HepG2 (cell line): ENCODE results near the gene ITGA6. TPM values are rescaled to one million over a fixed set of nuclear protein-coding genes. Genes with fewer than 3 reads are reported as not detected.
A peak's percentile ranks its signal among the peaks of the same experiment; 100 is the strongest.

ENCODE experiments used
- AFF4 ChIP-seq: sonication (generic); formaldehyde crosslinking; IDR thresholded peaks from 2 replicates; pipeline ENCODE4 v1.4.0; 2020; ENCODE audit warnings: missing genetic modification reagents
- ESRRA ChIP-seq: sonication (generic); formaldehyde crosslinking; IDR thresholded peaks from 2 replicates; pipeline ENCODE4 v1.5.1; 2020; ENCODE audit warnings: mild to moderate bottlenecking, low read depth, missing genetic modification reagents
- EZH2 ChIP-seq: conservative IDR thresholded peaks from 2 replicates; pipeline ENCODE4 v1.6.1; 2012; ENCODE audit warnings: mild to moderate bottlenecking, low read depth, low read length, moderate library complexity
- GATA4 ChIP-seq: sonication (generic); IDR thresholded peaks from 2 replicates; pipeline ENCODE4 v1.6.1; 2016; ENCODE audit warnings: antibody characterized with exemption, low read depth, borderline replicate concordance
- GTF2F1 ChIP-seq: fragments of 150-350 bp; IDR thresholded peaks from 2 replicates; pipeline ENCODE4 v1.6.1; 2014; ENCODE audit warnings: low read length
- LBX2 ChIP-seq: sonication (generic); formaldehyde crosslinking; IDR thresholded peaks from 2 replicates; pipeline ENCODE4 v1.5.0; 2020; ENCODE audit warnings: missing genetic modification reagents, mild to moderate bottlenecking, borderline replicate concordance
- MAFG ChIP-seq: sonication (generic); formaldehyde crosslinking; IDR thresholded peaks from 2 replicates; pipeline ENCODE4 v1.5.1; 2020; ENCODE audit warnings: mild to moderate bottlenecking, missing genetic modification reagents
- NRL ChIP-seq: sonication (generic); formaldehyde crosslinking; IDR thresholded peaks from 2 replicates; pipeline ENCODE4 v1.5.0; 2020; ENCODE audit warnings: missing genetic modification reagents, mild to moderate bottlenecking, moderate library complexity, borderline replicate concordance
- PAWR ChIP-seq: sonication (generic); formaldehyde crosslinking; IDR thresholded peaks from 2 replicates; pipeline ENCODE4 v1.4.0; 2020; ENCODE audit warnings: missing genetic modification reagents, mild to moderate bottlenecking, borderline replicate concordance
- RBAK ChIP-seq: sonication (generic); formaldehyde crosslinking; IDR thresholded peaks from 2 replicates; pipeline ENCODE4 v1.5.1; 2020; ENCODE audit warnings: mild to moderate bottlenecking, missing genetic modification reagents
- SUZ12 ChIP-seq: fragments of 150-350 bp; IDR thresholded peaks from 2 replicates; pipeline ENCODE4 v1.6.1; 2014; ENCODE audit warnings: low read depth, low read length
- THRA ChIP-seq: sonication (generic); formaldehyde crosslinking; IDR thresholded peaks from 2 replicates; pipeline ENCODE4 v1.4.0; 2020; ENCODE audit warnings: missing genetic modification reagents, borderline replicate concordance
- U2AF2 ChIP-seq: fragments of 200-400 bp; formaldehyde crosslinking; IDR thresholded peaks from 2 replicates; pipeline ENCODE4 v1.6.1; 2017; ENCODE audit warnings: low read depth, mild to moderate bottlenecking, low read length
- ZFP1 ChIP-seq: IDR thresholded peaks from 2 replicates; pipeline ENCODE4 v1.6.1; 2016
- ZKSCAN8 ChIP-seq: IDR thresholded peaks from 2 replicates; pipeline ENCODE4 v1.6.1; 2016; ENCODE audit warnings: borderline replicate concordance, missing genetic modification reagents, missing compliant biosample characterization
- ZNF33B ChIP-seq: sonication (generic); formaldehyde crosslinking; IDR thresholded peaks from 2 replicates; pipeline ENCODE4 v1.5.1; 2020; ENCODE audit warnings: mild to moderate bottlenecking, missing genetic modification reagents
- ZNF451 ChIP-seq: sonication (generic); formaldehyde crosslinking; IDR thresholded peaks from 2 replicates; pipeline ENCODE4 v1.5.0; 2020; ENCODE audit warnings: mild to moderate bottlenecking, missing genetic modification reagents
- ZNF558 ChIP-seq: sonication (generic); formaldehyde crosslinking; IDR thresholded peaks from 2 replicates; pipeline ENCODE4 v1.9.0; 2022; ENCODE audit warnings: mild to moderate bottlenecking, missing genetic modification reagents, borderline replicate concordance
- ZNF678 ChIP-seq: sonication (generic); formaldehyde crosslinking; IDR thresholded peaks from 2 replicates; pipeline ENCODE4 v1.4.0; 2020; ENCODE audit warnings: mild to moderate bottlenecking, missing genetic modification reagents
- ZNF710 ChIP-seq: sonication (generic); formaldehyde crosslinking; IDR thresholded peaks from 2 replicates; pipeline ENCODE4 v1.5.0; 2020; ENCODE audit warnings: mild to moderate bottlenecking, missing genetic modification reagents, borderline replicate concordance
- ZNF790 ChIP-seq: sonication (generic); formaldehyde crosslinking; IDR thresholded peaks from 2 replicates; pipeline ENCODE4 v1.8.0; 2022; ENCODE audit warnings: missing genetic modification reagents, mild to moderate bottlenecking, borderline replicate concordance
- ZSCAN29 ChIP-seq: sonication (generic); formaldehyde crosslinking; conservative IDR thresholded peaks from 2 replicates; pipeline ENCODE4 v1.4.0; 2020; ENCODE audit warnings: mild to moderate bottlenecking, missing genetic modification reagents
- polyA plus RNA-seq, 8 experiments: library from polyadenylated mRNA; depleted of rRNA in 3 of 8; stranded (reverse) in 7 of 8; unstranded in 1 of 8; fragments of >200 nt; fragmentation: Illumina TruSeq in 4 of 8; extraction: Trizol in 4 of 8; gene quantifications; 2 replicates each; pipeline versions ENCODE4 v1.2.1 to v1.2.3, GENCODE V29; 2011 to 2016; ENCODE audit warnings: low read depth in 4 of 8, missing spikeins in 1 of 8, mixed read lengths in 1 of 8; ENCODE audit not compliant: insufficient read depth in 1 of 8
- total RNA-seq, 5 experiments: library from RNA; depleted of rRNA; stranded (reverse); fragments of >200 nt; fragmentation: Illumina TruSeq; extraction: Trizol; gene quantifications; 2 replicates each; pipeline ENCODE4 v1.2.3, GENCODE V29; 2016; ENCODE audit warnings: low read depth in 1 of 5

Gene ITGA6
- total and polyA plus RNA-seq, 2 of the 13 experiments (the other 11 are each of a cell fraction or from before 2014, with no cell fraction given): 24.0 to 92.5 TPM

GRCh38 chr2:172427990-172428831, 825 bp downstream of the ITGA6 start (continued):
- TF ChIP-seq AFF4 (CRISPR knock-in tag) (no peak), SUZ12 (no peak), U2AF2 (no peak), ZKSCAN8 (CRISPR knock-in tag) (no peak), ZSCAN29 (0 out of 2 replicates have a peak, but pooled peaks have one; percentile 50), EZH2 (no peak), ZNF33B (CRISPR knock-in tag) (no peak; the same call in 1 of the 2 replicates), LBX2 (CRISPR knock-in tag) (no peak), ZNF710 (CRISPR knock-in tag) (no peak), MAFG (CRISPR knock-in tag) (no peak), GATA4 (no peak), ZNF558 (CRISPR knock-in tag) (peak; percentile 61; the same call in 1 of the 2 replicates), PAWR (CRISPR knock-in tag) (no peak), ZNF678 (CRISPR knock-in tag) (no peak), ZFP1 (CRISPR knock-in tag) (no peak), ZNF790 (CRISPR knock-in tag) (no peak), ZNF451 (CRISPR knock-in tag) (no peak), NRL (CRISPR knock-in tag) (no peak), RBAK (CRISPR knock-in tag) (0 out of 2 replicates have a peak, but pooled peaks have one; percentile 32), GTF2F1 (no peak), ESRRA (CRISPR knock-in tag) (no peak), THRA (no peak)
